Adipose tissue (tissue), 3 donors: Measurements from ENCODE around the gene INTS4. TPM values are rescaled to one million over a fixed set of nuclear protein-coding genes. Genes with fewer than 3 reads are reported as not detected.
"Not testable (repeated sequence)": the region's sequence is repeated elsewhere in the genome, so short reads cannot be mapped to it uniquely, and the experiment has no call there.

ENCODE experiments used
- H3K27ac ChIP-seq: one replicate; pipeline ENCODE4 v1.5.1; 2013; ENCODE audit warnings: low read depth, low read length
- WGBS, 3 donors: extraction: QIAGEN DNeasy Blood & Tissue Kit; methylation state at CpG; one replicate each; pipeline ENCODE4 v1.1.7; 2013; 5-methylcytosine and 5-hydroxymethylcytosine counted together
- polyA plus RNA-seq, 3 donors: library from polyadenylated mRNA; stranded (reverse); fragments of 200-250 nt; gene quantifications; one replicate each; pipeline ENCODE4 v1.2.3, GENCODE V29; 2013
- donor health status: healthy with polysubstance abuse.
- donor health status: Bipolar disorder and iron deficiency.
- donor health status: healthy.

The INTS4 gene
- polyA plus RNA-seq, 3 donors = 11.4 to 24.5 (median 13.2) TPM

GRCh38 chr11:78028423-78028822, 34.0 kb upstream of the INTS4 start:
- H3K27ac ChIP-seq = not testable (repeated sequence)
- 74 to 92% (median 86%) methylated on average over 9 of the region's 9 CpGs for WGBS, 3 donors

GRCh38 chr11:78027759-78028158, 33.3 kb upstream of the INTS4 start:
- no peak overlapping the region for H3K27ac ChIP-seq
- 80 to 97% (median 91%) methylated on average over 2 of the region's 2 CpGs for WGBS, 3 donors

GRCh38 chr11:78025378-78025777, 30.9 kb upstream of the INTS4 start:
- no peak overlapping the region for H3K27ac ChIP-seq

- 51 to 77% (median 70%) methylated on average over 7 of the region's 7 CpGs for WGBS, 3 donors
- H3K27ac ChIP-seq = no peak overlapping the region
Measured at GRCh38 chr11:78023426-78023825, 29.0 kb upstream of the INTS4 start.

- H3K27ac ChIP-seq = no peak within 1 kb of the TSS
- 8 to 16% (median 14%) methylated on average over 36 to 37 of the region's 37 CpGs for WGBS, 3 donors
Measured at GRCh38 chr11:78022397-78023396, 28.2 kb upstream of the INTS4 start, which contains the start of gene KCTD14. Gene KCTD14 (minus strand): TSS chr11:78023276. CDS start chr11:78023249, 27 bp downstream.

GRCh38 chr11:78021611-78022010, 27.1 kb upstream of the INTS4 start:
- no peak overlapping the region for H3K27ac ChIP-seq
- WGBS, 3 donors = 52 to 84% (median 83%) methylated on average over 6 of the region's 6 CpGs

GRCh38 chr11:78020246-78020645, 25.8 kb upstream of the INTS4 start:
- WGBS, 3 donors = 27 to 53% (median 52%) methylated on average over 3 of the region's 3 CpGs
- H3K27ac ChIP-seq = no peak overlapping the region

- H3K27ac ChIP-seq = no peak overlapping the region
- WGBS, 3 donors = 36 to 64% (median 59%) methylated on average over 4 of the region's 4 CpGs
Measured at GRCh38 chr11:78019808-78020207, 25.3 kb upstream of the INTS4 start.

GRCh38 chr11:78015878-78016277, 21.4 kb upstream of the INTS4 start:
- 95 to 100% (median 98%) methylated on average over 1 of the region's 1 CpG for whole genome bisulfite sequencing, 3 donors
- no peak overlapping the region for H3K27ac ChIP-seq

- WGBS, 3 donors = 74 to 84% (median 74%) methylated on average over 6 of the region's 6 CpGs
- not testable (repeated sequence) for H3K27ac ChIP-seq
Measured at GRCh38 chr11:78014937-78015520, 20.6 kb upstream of the INTS4 start.

- WGBS, 3 donors = 76 to 91% (median 90%) methylated on average over 2 of the region's 2 CpGs
- H3K27ac ChIP-seq = no peak overlapping the region
Measured at GRCh38 chr11:78011301-78011700, 16.8 kb upstream of the INTS4 start.

- 94 to 96% (median 94%) methylated on average over 6 of the region's 6 CpGs for WGBS, 3 donors
Measured at GRCh38 chr11:78010755-78011154, 16.3 kb upstream of the INTS4 start.

GRCh38 chr11:78010304-78010703, 15.8 kb upstream of the INTS4 start:
- H3K27ac ChIP-seq = no peak overlapping the region
- WGBS, 3 donors = 95 to 100% (median 100%) methylated on average over 1 of the region's 1 CpG

More at GRCh38 chr11:78010755-78011154, 16.3 kb upstream of the INTS4 start:
- no peak overlapping the region for H3K27ac ChIP-seq

GRCh38 chr11:78009062-78009461, 14.6 kb upstream of the INTS4 start:
- 89 to 96% (median 96%) methylated on average over 2 of the region's 2 CpGs for WGBS, 3 donors
- H3K27ac ChIP-seq = no peak overlapping the region

- H3K27ac ChIP-seq = no peak overlapping the region
- WGBS, 3 donors = 0 to 5% (median 3%) methylated on average over 1 of the region's 1 CpG
Measured at GRCh38 chr11:78000193-78000592, 5.7 kb upstream of the INTS4 start.

GRCh38 chr11:77999446-78000030, 5.1 kb upstream of the INTS4 start:
- H3K27ac ChIP-seq = no peak overlapping the region
- 88 to 96% (median 93%) methylated on average over 1 of the region's 1 CpG for WGBS, 3 donors

GRCh38 chr11:77993902-77994301, 566 bp downstream of the INTS4 start:
- 2 to 7% (median 6%) methylated on average over 11 of the region's 11 CpGs for WGBS, 3 donors
- H3K27ac ChIP-seq = no peak overlapping the region

- 86 to 93% (median 89%) methylated on average over 5 of the region's 5 CpGs for whole genome bisulfite sequencing, 3 donors
- no peak overlapping the region for H3K27ac ChIP-seq
Measured at GRCh38 chr11:77990981-77991380, 3.5 kb downstream of the INTS4 start.

GRCh38 chr11:77986456-77986855, 8.0 kb downstream of the INTS4 start:
- 97 to 99% (median 98%) methylated on average over 8 of the region's 8 CpGs for WGBS, 3 donors
- H3K27ac ChIP-seq = not testable (repeated sequence)
